22Rv1 (cell line): Measurements from ENCODE around the gene ACSS3.

ENCODE experiments used
- H3K27ac ChIP-seq: fragments of 450-650 bp; 2 replicates; pipeline ENCODE4 v1.5.1; 2017
- ZFX ChIP-seq: fragments of 450-650 bp; IDR thresholded peaks from 2 replicates; pipeline ENCODE4 v1.6.1; 2017; ENCODE audit warnings: antibody characterized with exemption, borderline replicate concordance
- TF ChIP-seq, protein P1 (sequence below): fragments of 450-650 bp; IDR thresholded peaks from 2 replicates; pipeline ENCODE4 v1.5.1; 2017; ENCODE audit warnings: mild to moderate bottlenecking

Gene ACSS3

DNA sequence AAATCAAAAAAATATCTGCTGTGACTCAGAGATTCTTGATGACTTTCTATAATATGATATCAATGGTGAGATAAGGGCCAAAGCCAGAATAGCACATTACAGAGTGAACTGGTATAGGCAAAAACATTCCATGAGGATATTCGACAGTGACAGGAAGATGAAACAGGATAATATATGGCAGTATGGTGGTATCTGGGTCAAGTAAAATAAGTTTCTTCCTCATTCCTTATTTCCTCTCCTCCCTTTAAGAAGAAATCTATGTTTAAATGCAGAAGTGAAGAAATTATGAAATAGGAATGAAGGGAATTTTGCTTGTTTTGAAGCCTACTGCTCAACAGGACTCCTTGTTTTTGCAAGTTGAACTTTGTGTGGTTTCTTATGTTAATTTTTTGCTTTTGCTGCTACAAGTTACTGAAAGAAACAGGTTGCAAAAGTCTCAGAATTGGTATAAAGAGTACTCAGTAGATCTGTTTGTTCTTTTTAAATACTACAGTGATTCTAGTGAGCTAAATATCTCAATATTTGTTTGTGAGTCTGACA, 7.0 kb downstream of the ACSS3 start:
- no peak overlapping the region for H3K27ac ChIP-seq
- TF ChIP-seq ZFX, result no peak
- TF ChIP-seq, protein P1, sequence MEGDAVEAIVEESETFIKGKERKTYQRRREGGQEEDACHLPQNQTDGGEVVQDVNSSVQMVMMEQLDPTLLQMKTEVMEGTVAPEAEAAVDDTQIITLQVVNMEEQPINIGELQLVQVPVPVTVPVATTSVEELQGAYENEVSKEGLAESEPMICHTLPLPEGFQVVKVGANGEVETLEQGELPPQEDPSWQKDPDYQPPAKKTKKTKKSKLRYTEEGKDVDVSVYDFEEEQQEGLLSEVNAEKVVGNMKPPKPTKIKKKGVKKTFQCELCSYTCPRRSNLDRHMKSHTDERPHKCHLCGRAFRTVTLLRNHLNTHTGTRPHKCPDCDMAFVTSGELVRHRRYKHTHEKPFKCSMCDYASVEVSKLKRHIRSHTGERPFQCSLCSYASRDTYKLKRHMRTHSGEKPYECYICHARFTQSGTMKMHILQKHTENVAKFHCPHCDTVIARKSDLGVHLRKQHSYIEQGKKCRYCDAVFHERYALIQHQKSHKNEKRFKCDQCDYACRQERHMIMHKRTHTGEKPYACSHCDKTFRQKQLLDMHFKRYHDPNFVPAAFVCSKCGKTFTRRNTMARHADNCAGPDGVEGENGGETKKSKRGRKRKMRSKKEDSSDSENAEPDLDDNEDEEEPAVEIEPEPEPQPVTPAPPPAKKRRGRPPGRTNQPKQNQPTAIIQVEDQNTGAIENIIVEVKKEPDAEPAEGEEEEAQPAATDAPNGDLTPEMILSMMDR, result no peak

DNA sequence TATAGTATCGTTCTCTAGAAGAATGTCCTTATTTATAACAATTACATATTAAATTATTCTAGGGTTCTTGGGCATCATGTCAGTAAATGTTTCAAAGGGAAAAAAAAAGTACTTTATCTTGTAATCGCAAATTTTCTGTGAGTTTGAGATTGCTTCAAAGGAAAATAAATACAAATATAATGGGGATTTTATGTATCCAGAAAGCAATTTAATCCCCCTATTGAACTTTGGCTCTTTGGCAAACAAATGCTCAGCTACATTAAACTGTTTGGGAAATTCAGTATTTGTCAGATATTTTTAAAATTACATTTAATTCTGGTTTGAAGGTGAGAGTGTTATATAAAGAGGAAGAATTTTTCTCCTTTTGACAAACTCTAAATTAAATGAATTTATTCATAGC, 8.0 kb downstream of the ACSS3 start:
- no peak overlapping the region for H3K27ac ChIP-seq
- TF ChIP-seq, protein P1, result no peak
- TF ChIP-seq ZFX, result no peak

DNA sequence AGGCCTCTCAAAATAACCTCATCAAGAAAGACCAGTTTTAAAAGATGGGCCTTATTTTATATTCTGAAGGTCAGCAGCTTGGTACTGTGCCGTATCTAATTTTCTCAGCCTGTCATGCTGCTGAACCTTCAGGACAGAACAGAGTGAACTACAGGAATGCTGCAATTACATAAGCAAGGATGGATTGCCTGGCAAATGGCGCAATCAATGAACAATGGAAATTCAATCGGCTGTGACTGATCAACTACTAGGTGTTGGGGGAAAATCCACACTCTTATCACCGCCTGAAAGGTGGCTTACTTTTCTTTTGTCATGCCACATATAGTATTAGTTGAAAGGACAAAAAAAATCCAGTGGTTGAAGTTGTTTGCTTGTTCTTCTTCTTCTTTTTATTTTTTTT, 8.5 kb downstream of the ACSS3 start:
- TF ChIP-seq, protein P1, result no peak
- no peak for TF ChIP-seq ZFX
- no peak overlapping the region for H3K27ac ChIP-seq

DNA sequence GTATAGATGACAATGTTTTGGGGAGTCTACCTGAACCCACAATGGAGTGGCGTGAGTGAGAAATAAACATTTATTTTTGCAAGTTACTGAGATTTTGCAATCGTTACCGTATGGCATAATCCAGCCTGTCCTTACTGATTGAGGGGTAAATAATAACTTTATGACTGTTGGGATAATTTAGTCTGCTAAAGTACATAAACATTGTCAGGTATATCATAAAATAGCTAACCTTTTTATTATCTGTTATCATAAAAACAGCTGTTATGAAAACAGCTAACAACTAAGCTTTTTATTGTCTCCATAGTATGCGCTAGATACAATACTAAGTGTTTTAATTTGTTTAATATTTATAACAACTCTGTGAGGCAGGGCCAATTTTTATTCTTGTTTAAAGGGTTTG, 10.3 kb downstream of the ACSS3 start:
- no peak overlapping the region for H3K27ac ChIP-seq
- TF ChIP-seq ZFX, result no peak
- TF ChIP-seq, protein P1, result no peak

DNA sequence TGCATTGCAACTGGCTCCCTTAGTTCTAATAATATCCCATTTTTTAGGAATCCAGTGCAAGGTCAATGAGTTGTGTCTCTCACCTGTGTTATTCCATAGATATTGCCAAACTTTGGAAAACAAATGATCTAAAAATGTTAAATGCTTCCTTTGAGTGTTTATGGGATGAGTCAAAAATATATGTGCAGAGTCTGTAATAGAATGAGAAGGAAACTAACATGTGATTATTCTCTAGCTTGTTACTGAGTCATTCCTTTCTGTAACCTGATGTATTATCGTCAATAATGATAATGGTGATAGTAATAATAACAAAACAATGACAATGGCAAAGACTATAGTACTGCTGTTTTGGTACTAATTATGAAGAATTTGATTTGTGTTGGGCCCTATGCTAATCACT, 11.5 kb downstream of the ACSS3 start:
- H3K27ac ChIP-seq, result no peak overlapping the region
- TF ChIP-seq, protein P1, result no peak
- no peak for TF ChIP-seq ZFX

DNA sequence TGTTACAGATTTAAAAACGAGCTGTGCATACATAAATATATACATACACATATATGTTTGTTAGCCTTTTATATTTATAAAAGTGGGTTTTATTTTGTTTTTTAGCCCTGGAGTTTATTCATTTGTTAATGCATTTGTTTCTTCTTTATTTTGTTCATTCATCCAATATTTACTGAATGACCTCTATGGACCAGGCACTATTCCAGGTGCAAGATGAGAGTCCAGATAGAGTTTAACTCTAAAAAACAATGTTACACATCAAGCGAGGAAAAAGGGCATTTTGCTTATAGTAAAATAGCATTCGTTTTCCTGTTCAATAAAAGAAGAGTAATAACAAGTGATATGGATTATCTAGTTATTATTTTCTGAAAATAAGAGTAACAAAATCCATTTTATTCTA, 14.2 kb downstream of the ACSS3 start:
- no peak overlapping the region for H3K27ac ChIP-seq
- TF ChIP-seq, protein P1, result no peak
- no peak for TF ChIP-seq ZFX

DNA sequence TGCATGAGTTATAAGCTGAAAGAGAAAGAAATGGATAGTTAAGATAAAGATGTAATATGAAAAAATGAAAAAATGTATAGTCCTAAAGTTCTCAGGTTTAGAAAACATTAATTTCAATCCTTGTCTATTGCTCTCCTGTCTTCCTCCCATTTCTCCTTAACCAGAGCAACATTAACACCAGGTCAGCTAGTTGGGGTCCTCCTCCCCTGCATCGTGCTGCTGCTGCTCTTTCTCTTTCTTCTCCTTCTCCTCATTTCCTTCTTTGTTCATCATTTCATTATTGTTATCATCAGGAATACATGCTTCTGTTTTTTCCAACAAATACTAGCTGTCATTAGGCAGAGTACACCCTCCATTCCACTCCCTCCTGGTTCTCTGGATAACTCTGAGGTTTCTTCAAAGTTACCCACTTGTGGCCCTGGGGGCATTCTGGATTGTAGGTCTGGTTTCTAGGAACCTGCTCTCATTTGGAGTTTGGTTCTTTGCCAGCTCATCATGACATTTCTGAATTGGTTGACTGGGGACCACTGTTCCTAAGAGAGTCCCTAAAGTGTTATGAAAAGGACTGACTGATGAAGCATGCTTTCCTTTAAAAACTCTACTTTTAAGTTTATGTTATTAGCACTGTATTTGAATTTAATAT, 17.0 kb downstream of the ACSS3 start:
- H3K27ac ChIP-seq, result no peak overlapping the region
- TF ChIP-seq, protein P1, result no peak
- no peak for TF ChIP-seq ZFX
